ENCODE data around the gene CDH6. TPM values are rescaled to one million over a fixed set of nuclear protein-coding genes. Genes with fewer than 3 reads are reported as not detected.

CDH6 gene
- total RNA-seq, 2 donors from 2014 or later: 1.1 to 2.2 TPM

- H3K4me3 ChIP-seq: no peak overlapping the region
Observed at GRCh38 chr5:31213705-31214121, 20.2 kb downstream of the CDH6 start.

GRCh38 chr5:31214229-31214628 lies 20.7 kb downstream of the CDH6 start:
- Histone ChIP-seq H3K27me3 (no peaks in the 10 kb centered on the region), H3K9me3 (no peaks in the 10 kb centered on the region), H3K4me1 (no peaks in the 10 kb centered on the region), H3K4me3 (no peak overlapping the region), H3K27ac (peak overlapping the region in 1 of 2 donors; percentile 18), H3K36me3 (no peaks in the 10 kb centered on the region)
- no peak for DNase-seq (ENCODE audit: low spot score)
- TF ChIP-seq CTCF (IDR thresholded peaks at IDR 0.05): no peak

More at GRCh38 chr5:31213705-31214121, 20.2 kb downstream of the CDH6 start:
- H3K27me3 ChIP-seq: no peaks in the 10 kb centered on the region
- no peaks in the 10 kb centered on the region for H3K36me3 ChIP-seq
- peak overlapping the region in 1 of 2 donors; percentile 18 for H3K27ac ChIP-seq
- no peak for TF ChIP-seq CTCF (IDR thresholded peaks at IDR 0.05)
- no peaks in the 10 kb centered on the region for H3K9me3 ChIP-seq
- DNase-seq (ENCODE audit: low spot score): no peak
- no peaks in the 10 kb centered on the region for H3K4me1 ChIP-seq

- no peak overlapping the region for H3K27ac ChIP-seq
- TF ChIP-seq CTCF (IDR thresholded peaks at IDR 0.05): no peak
Observed at GRCh38 chr5:31215236-31215635, 21.8 kb downstream of the CDH6 start.

GRCh38 chr5:31217446-31217845 lies 24.0 kb downstream of the CDH6 start:
- Histone ChIP-seq H3K9me3 (no peaks in the 10 kb centered on the region), H3K4me1 (no peaks in the 10 kb centered on the region), H3K4me3 (no peak overlapping the region), H3K27ac (no peak overlapping the region), H3K27me3 (no peaks in the 10 kb centered on the region), H3K36me3 (no peaks in the 10 kb centered on the region)
- DNase-seq (ENCODE audit: low spot score): no peak
- TF ChIP-seq CTCF (IDR thresholded peaks at IDR 0.05): no peak

More at GRCh38 chr5:31215236-31215635, 21.8 kb downstream of the CDH6 start:
- no peaks in the 10 kb centered on the region for H3K9me3 ChIP-seq
- no peak for DNase-seq (ENCODE audit: low spot score)
- H3K36me3 ChIP-seq: no peaks in the 10 kb centered on the region
- H3K27me3 ChIP-seq: no peaks in the 10 kb centered on the region
- H3K4me3 ChIP-seq: no peak overlapping the region
- H3K4me1 ChIP-seq: no peaks in the 10 kb centered on the region

GRCh38 chr5:31218978-31219377 lies 25.5 kb downstream of the CDH6 start:
- no peak overlapping the region for H3K27ac ChIP-seq
- H3K4me3 ChIP-seq: no peak overlapping the region
- no peaks in the 10 kb centered on the region for H3K36me3 ChIP-seq
- no peaks in the 10 kb centered on the region for H3K27me3 ChIP-seq
- no peaks in the 10 kb centered on the region for H3K9me3 ChIP-seq
- no peak for DNase-seq (ENCODE audit: low spot score)
- no peaks in the 10 kb centered on the region for H3K4me1 ChIP-seq
- no peak for TF ChIP-seq CTCF (IDR thresholded peaks at IDR 0.05)

GRCh38 chr5:31221001-31221400 lies 27.5 kb downstream of the CDH6 start:
- H3K4me3 ChIP-seq: no peak overlapping the region
- no peak for DNase-seq (ENCODE audit: low spot score)
- no peaks in the 10 kb centered on the region for H3K4me1 ChIP-seq
- H3K36me3 ChIP-seq: no peaks in the 10 kb centered on the region
- H3K27me3 ChIP-seq: no peaks in the 10 kb centered on the region
- TF ChIP-seq CTCF (IDR thresholded peaks at IDR 0.05): no peak
- no peak overlapping the region for H3K27ac ChIP-seq
- no peaks in the 10 kb centered on the region for H3K9me3 ChIP-seq

Measured in right atrium auricular region (tissue), 2 donors.